A549 treated with ZK216348 at 1 μM for 4 hours (cell line): ENCODE results near the gene SMLR1. TPM values are rescaled to one million over a fixed set of nuclear protein-coding genes. Genes with fewer than 3 reads are reported as not detected.

ENCODE experiments used
- total RNA-seq: library from RNA; stranded (reverse); fragments of 200-300 nt; extraction: Qiagen RNA extraction; gene quantifications from 5 replicates; pipeline ENCODE4 v1.2.3, GENCODE V29; 2022; ENCODE audit warnings: low read depth

The SMLR1 gene
- total RNA-seq = not detected in 5 replicates

GRCh38 chr6:130827247-130828149, at the start of gene SMLR1:
TSS of gene SMLR1 (plus strand) at chr6:130827406. CDS start at chr6:130827414, 8 bp downstream.

Other genes with a start within 250 kb of the SMLR1 start
- gene EPB41L2, start 235.8 kb downstream of the SMLR1 start, total RNA-seq = 32.4 to 57.4 TPM (median 38.7 TPM) in 5 replicates